Sigmoid colon (tissue), 4 donors: ENCODE measurements around the gene PARVB.
"Not testable (repeated sequence)": the region's sequence is repeated elsewhere in the genome, so short reads cannot be mapped to it uniquely, and the experiment has no call there.

Source experiments
- POLR2A ChIP-seq, 2 donors: fragments of 450-650 bp; IDR thresholded peaks; one replicate each; pipeline ENCODE4 v1.6.1; 2016; ENCODE audit warnings: antibody characterized with exemption in 2 of 2, mild to moderate bottlenecking in 2 of 2, moderate library complexity in 2 of 2
- POLR2AphosphoS5 ChIP-seq, 4 donors: sonication (generic); formaldehyde crosslinking; IDR thresholded peaks; one replicate each; pipeline ENCODE4 v1.6.1; 2017; ENCODE audit warnings: antibody characterized with exemption in 4 of 4
- TF ChIP-seq, protein P1 (sequence below), 4 experiments: fragments of 450-650 bp in 3 of 4; fragments of 200-600 bp in 1 of 4; IDR thresholded peaks; one replicate each; pipeline ENCODE4 v1.5.1; 2016 to 2019; ENCODE audit warnings: antibody characterized with exemption in 4 of 4, mild to moderate bottlenecking in 3 of 4, moderate library complexity in 2 of 4

DNA sequence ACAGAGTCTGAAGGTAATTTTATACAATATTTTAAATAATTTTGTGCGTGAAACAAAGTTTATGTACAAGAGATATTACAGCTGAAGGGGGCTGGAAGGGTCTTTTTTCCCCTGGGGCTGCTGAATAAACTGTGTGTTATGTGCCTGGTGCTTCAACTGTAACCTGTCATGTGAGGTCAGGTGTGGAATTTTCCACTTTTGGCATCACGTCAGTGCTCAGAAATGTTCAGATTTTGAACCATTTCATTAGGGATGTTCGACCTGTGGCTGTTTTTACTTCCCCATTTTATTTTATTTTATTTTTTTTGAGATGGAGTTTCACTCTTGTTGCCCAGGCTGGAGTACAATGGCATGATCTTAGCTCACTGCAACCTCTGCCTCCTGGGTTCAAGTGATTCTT, 7.5 kb upstream of the PARVB start:
- TF ChIP-seq, protein P1, sequence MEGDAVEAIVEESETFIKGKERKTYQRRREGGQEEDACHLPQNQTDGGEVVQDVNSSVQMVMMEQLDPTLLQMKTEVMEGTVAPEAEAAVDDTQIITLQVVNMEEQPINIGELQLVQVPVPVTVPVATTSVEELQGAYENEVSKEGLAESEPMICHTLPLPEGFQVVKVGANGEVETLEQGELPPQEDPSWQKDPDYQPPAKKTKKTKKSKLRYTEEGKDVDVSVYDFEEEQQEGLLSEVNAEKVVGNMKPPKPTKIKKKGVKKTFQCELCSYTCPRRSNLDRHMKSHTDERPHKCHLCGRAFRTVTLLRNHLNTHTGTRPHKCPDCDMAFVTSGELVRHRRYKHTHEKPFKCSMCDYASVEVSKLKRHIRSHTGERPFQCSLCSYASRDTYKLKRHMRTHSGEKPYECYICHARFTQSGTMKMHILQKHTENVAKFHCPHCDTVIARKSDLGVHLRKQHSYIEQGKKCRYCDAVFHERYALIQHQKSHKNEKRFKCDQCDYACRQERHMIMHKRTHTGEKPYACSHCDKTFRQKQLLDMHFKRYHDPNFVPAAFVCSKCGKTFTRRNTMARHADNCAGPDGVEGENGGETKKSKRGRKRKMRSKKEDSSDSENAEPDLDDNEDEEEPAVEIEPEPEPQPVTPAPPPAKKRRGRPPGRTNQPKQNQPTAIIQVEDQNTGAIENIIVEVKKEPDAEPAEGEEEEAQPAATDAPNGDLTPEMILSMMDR (IDR thresholded peaks at IDR 0.05) = not testable (repeated sequence)
- not testable (repeated sequence) for TF ChIP-seq POLR2A, POLR2AphosphoS5 (IDR thresholded peaks at IDR 0.05)
